BJ (cell line): Measurements from ENCODE around the gene RTEL1. TPM values are rescaled to one million over a fixed set of nuclear protein-coding genes. Genes with fewer than 3 reads are reported as not detected.
"Not testable (repeated sequence)": the region's sequence is repeated elsewhere in the genome, so short reads cannot be mapped to it uniquely, and the experiment has no call there.

Source experiments
- CTCF ChIA-PET: fragments of 350-600 bp; formaldehyde crosslinking; extraction: SDS; loops from one replicate; lab custom pipeline; 2021; ENCODE audit warnings: antibody characterized with exemption, inconsistent platforms; lab: Yijun Ruan, JAX
- POLR2A ChIA-PET: fragments of 300-600 bp; sonication (Branson Sonifier 250); formaldehyde crosslinking; extraction: SDS; loops from one replicate; lab custom pipeline; 2021; ENCODE audit warnings: antibody characterized with exemption; lab: Charles Lee
- DNase-seq: peaks from one replicate; pipeline ENCODE4 v3.0.0-alpha.2; 2011; ENCODE audit warnings: low read depth
- H3K27me3 ChIP-seq: 2 replicates; pipeline ENCODE4 v1.6.0; 2011; ENCODE audit warnings: low read length; ENCODE audit not compliant: control insufficient read depth, insufficient read depth
- H3K36me3 ChIP-seq: 2 replicates; pipeline ENCODE4 v1.5.1; 2011; ENCODE audit warnings: low read length; ENCODE audit not compliant: control insufficient read depth, insufficient read depth
- H3K4me3 ChIP-seq: 2 replicates; pipeline ENCODE4 v1.5.1; 2011; ENCODE audit warnings: low read depth, mild to moderate bottlenecking, control low read depth, low read length
- CTCF ChIP-seq: IDR thresholded peaks from 2 replicates; pipeline ENCODE4 v1.5.1; 2011; ENCODE audit warnings: low read depth, mild to moderate bottlenecking, control low read depth, inconsistent platforms, low read length, moderate library complexity; ENCODE audit not compliant: insufficient read depth
- polyA plus RNA-seq: library from polyadenylated mRNA; depleted of rRNA; stranded (reverse); fragments of >200 nt; gene quantifications from 2 replicates; pipeline ENCODE4 v1.2.3, GENCODE V29; 2011

RTEL1 gene
- polyA plus RNA-seq, 1 experiment = 18.3 TPM

GRCh38 chr20:63627751-63628245 lies 30.3 kb upstream of the RTEL1 start:
- TF ChIP-seq CTCF = no peak
- ChIA-PET CTCF (interaction anchor here (1.1 kb wide), 1 partner anchor 90 kb away, joined by 4 read pairs; no protein-coding TSS in a partner anchor), POLR2A (no interaction called here)
- no peak for DNase-seq
- H3K27me3 ChIP-seq = no peaks in the 10 kb centered on the region
- H3K36me3 ChIP-seq = no peaks in the 10 kb centered on the region
- H3K4me3 ChIP-seq = peak overlapping the region; percentile 95

DNA sequence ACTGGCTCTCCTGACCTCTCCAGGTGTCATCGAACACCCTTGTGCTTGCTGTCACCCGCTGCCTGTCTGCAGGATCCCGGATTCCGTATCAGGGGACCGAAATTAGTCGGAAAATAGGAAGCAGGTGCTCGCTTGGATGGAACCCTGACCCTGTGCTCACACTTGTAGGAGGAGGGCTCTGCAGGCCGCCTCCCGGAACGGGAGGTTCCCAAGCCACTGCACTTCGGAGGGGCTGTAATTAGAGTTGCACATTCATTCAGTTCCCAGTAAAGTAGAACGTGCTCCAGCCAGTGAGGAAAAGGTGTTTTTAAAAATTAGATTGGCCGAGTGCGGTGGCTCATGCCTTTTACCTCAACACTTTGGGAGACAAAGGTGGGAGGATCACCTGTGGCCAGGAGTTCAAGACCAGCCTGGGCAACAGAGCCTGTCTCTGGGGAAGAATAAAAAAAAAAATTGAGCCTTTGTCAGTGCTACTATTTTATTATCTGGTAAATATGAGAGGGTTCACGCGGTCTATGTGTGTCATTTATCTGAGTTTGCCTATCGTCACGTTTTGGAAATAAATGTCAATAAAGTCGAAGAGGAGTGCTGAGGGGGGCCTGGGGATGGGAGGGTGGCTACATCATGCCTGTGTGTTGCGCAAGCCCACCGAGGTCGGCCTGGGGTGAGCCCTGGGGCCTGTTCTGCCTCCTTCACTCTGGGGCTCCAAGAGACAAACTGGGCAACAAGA lies 29.7 kb upstream of the RTEL1 start:
- DNase-seq = no peak
- Histone ChIP-seq H3K27me3 (no peaks in the 10 kb centered on the region), H3K4me3 (peak overlapping the region; percentile 95), H3K36me3 (no peaks in the 10 kb centered on the region)
- ChIA-PET POLR2A (no interaction called here), CTCF (interaction anchor here (1.6 kb wide), 1 partner anchor 91 kb away, joined by 6 read pairs; the partner anchor contains the start of gene PTK6)
- no peak for TF ChIP-seq CTCF

GRCh38 chr20:63630956-63631355 lies 27.2 kb upstream of the RTEL1 start:
- CTCF ChIA-PET = interaction anchor here (1.7 kb wide), 1 partner anchor 10 kb away, joined by 4 read pairs; no protein-coding TSS in a partner anchor
- H3K36me3 ChIP-seq, DNase-seq, POLR2A ChIA-PET, H3K4me3 ChIP-seq, H3K27me3 ChIP-seq: not testable (repeated sequence)

DNA sequence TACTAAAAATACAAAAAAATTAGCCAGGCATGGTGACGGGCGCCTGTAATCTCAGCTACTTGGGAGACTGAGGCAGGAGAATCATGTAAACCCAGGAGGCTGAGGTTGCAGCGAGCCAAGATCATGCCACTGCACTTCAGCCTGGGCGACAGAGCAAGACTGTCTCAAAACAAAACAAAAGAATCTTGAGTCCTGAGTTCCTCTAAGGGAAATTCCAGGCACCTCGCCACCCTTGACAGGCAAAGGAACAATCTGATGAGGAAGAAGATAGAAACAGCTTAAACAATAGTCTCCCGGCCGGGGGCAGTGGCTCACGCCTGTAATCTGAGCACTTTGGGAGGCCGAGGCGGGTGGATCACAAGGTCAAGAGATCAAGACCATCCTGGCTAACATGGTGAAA lies 26.7 kb upstream of the RTEL1 start:
- POLR2A ChIA-PET, DNase-seq, H3K36me3 ChIP-seq, H3K4me3 ChIP-seq, H3K27me3 ChIP-seq: not testable (repeated sequence)
- CTCF ChIA-PET = interaction anchor here (1.7 kb wide), 1 partner anchor 10 kb away, joined by 4 read pairs; no protein-coding TSS in a partner anchor

DNA sequence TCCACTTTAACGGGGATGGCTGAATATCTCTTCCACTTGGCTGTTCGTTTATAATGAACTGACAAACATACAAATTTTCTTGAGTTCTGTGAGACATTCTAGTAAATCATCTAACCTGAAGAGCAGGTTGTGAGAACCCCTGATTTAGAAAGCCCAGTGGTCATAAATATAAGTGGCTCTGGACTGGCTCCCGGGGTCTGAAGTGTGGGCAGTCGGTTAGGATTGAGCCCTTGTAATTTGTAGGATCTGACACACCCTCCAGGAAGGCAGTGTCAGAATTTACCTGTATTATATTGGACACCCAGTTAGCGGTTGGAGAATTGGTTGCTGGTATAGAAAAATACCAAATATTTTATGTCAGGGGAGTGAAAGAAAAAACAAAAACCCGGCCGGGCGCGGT lies 24.4 kb upstream of the RTEL1 start:
- POLR2A ChIA-PET = no interaction called here
- Histone ChIP-seq H3K36me3 (no peaks in the 10 kb centered on the region), H3K27me3 (no peaks in the 10 kb centered on the region), H3K4me3 (no peak overlapping the region)
- no peak for DNase-seq
- no peak for TF ChIP-seq CTCF
- CTCF ChIA-PET = no interaction called here

GRCh38 chr20:63635431-63636141 lies 22.5 kb upstream of the RTEL1 start:
- H3K27me3 ChIP-seq = no peaks in the 10 kb centered on the region
- DNase-seq = no peak
- TF ChIP-seq CTCF = no peak
- H3K4me3 ChIP-seq = no peak overlapping the region
- H3K36me3 ChIP-seq = no peaks in the 10 kb centered on the region
- POLR2A ChIA-PET = no interaction called here
- CTCF ChIA-PET = no interaction called here
